Measurements from ENCODE around the gene RYR2.

Gene RYR2

DNA sequence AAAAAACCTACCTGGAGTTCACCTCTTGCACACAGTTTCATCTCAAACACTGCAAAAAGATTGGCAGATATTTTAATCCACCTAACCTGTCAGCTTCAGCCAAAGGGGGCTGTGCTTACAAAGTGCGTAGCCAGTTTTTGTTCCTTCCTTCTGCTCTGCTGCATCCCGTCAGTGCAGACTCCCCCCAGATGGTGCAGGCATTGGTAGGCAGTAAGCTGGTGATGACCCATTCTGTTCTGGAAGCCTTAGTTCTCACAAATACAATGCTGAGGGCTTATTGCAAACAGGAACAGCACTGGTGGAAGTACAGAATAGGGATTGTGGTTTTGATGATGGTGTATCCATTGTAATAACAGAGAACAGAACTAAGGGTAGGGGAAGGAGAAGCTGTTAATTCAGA is 239.5 kb downstream of the RYR2 start:
- no CpG with 5 or more reads among the region's 2 CpGs for WGBS (ENCODE audit: extremely low coverage, insufficient coverage, insufficient read length)
- H3K27me3 ChIP-seq (ENCODE audit: insufficient read depth, low read length) = no peaks in the 10 kb centered on the region
- H2AFZ ChIP-seq (ENCODE audit: insufficient read depth, low read length, poor library complexity) = no peak overlapping the region
- no peaks in the 10 kb centered on the region for H3K79me1 ChIP-seq (ENCODE audit: low read length)
- H3K27ac ChIP-seq (ENCODE audit: low read depth, low read length) = no peak overlapping the region
- no peak overlapping the region for H3K4me3 ChIP-seq (ENCODE audit: low read depth, low read length)
- H2BK120ac ChIP-seq (ENCODE audit: insufficient read depth, low read length, poor library complexity) = no peak overlapping the region
- H3K9ac ChIP-seq (ENCODE audit: low read length) = no peak overlapping the region
- H4K8ac ChIP-seq (ENCODE audit: low read depth, low read length) = no peak overlapping the region
- no peak overlapping the region for H3K18ac ChIP-seq (ENCODE audit: low read length)
- no peak for DNase-seq
- no peaks in the 10 kb centered on the region for H3K4me1 ChIP-seq (ENCODE audit: control insufficient read depth in 1 of 2, insufficient read depth in 2 of 2, low read length in 2 of 2)
- no peaks in the 10 kb centered on the region for H3K9me3 ChIP-seq (ENCODE audit: insufficient read depth, low read depth, low read length)
- no peaks in the 10 kb centered on the region for H3K79me2 ChIP-seq (ENCODE audit: control insufficient read depth, insufficient read depth, low read length, poor library complexity)
- no peak overlapping the region for H4K12ac ChIP-seq (ENCODE audit: low read depth, low read length)
- H3K36me3 ChIP-seq (ENCODE audit: control insufficient read depth in 1 of 2, insufficient read depth in 2 of 2, low read length in 2 of 2) = no peaks in the 10 kb centered on the region
- no peak overlapping the region for H3K4ac ChIP-seq (ENCODE audit: low read depth, low read length)
- H2BK5ac ChIP-seq (ENCODE audit: low read depth, low read length, poor library complexity) = no peak overlapping the region
- no peak overlapping the region for H3K23ac ChIP-seq (ENCODE audit: low read length)
- no peak overlapping the region for H2AK5ac ChIP-seq (ENCODE audit: low read length)
- no peak overlapping the region for H4K91ac ChIP-seq (ENCODE audit: low read depth, low read length)
- H2BK12ac ChIP-seq (ENCODE audit: low read length) = no peak overlapping the region
- H3K4me2 ChIP-seq (ENCODE audit: low read length) = no peak overlapping the region
- no peak overlapping the region for H3K14ac ChIP-seq (ENCODE audit: low read length)

DNA sequence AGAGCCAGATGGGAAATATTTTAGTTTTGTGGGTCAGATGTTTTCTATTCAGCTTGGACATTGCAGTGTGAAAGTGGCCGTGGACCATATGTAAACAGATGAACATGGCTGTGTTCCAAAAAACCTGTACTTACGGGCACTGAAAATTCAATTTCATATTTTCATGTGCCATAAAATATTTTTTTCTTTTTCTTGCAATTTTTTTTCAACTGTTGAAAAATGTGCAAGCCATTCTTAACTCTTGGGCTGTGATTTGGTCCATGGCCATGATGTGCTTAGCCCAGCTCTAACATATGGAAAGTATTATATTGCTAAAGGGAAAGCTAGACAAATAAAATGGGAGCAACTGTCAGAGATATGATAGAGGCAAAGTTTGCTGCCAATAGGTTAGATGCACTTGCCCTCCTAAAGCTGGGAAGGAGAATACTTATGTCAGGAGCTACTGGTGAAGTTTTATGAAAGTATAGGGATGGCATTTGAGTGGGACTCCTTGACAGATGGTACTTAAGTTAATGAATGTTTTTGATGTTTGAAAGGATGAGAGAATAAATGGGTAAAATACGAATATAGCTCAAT is 240.3 kb downstream of the RYR2 start:
- no peak overlapping the region for H2AFZ ChIP-seq (ENCODE audit: insufficient read depth, low read length, poor library complexity)
- no peak overlapping the region for H3K4me3 ChIP-seq (ENCODE audit: low read depth, low read length)
- no peak overlapping the region for H3K4ac ChIP-seq (ENCODE audit: low read depth, low read length)
- H3K9me3 ChIP-seq (ENCODE audit: insufficient read depth, low read depth, low read length) = no peaks in the 10 kb centered on the region
- no peak overlapping the region for H4K8ac ChIP-seq (ENCODE audit: low read depth, low read length)
- no peak overlapping the region for H4K91ac ChIP-seq (ENCODE audit: low read depth, low read length)
- no peaks in the 10 kb centered on the region for H3K4me1 ChIP-seq (ENCODE audit: control insufficient read depth in 1 of 2, insufficient read depth in 2 of 2, low read length in 2 of 2)
- no peak for DNase-seq
- no peaks in the 10 kb centered on the region for H3K36me3 ChIP-seq (ENCODE audit: control insufficient read depth in 1 of 2, insufficient read depth in 2 of 2, low read length in 2 of 2)
- 100% methylated on average over 1 of the region's 3 CpGs for WGBS (ENCODE audit: extremely low coverage, insufficient coverage, insufficient read length)
- H2AK5ac ChIP-seq (ENCODE audit: low read length) = no peak overlapping the region
- no peak overlapping the region for H3K27ac ChIP-seq (ENCODE audit: low read depth, low read length)
- H3K27me3 ChIP-seq (ENCODE audit: insufficient read depth, low read length) = no peaks in the 10 kb centered on the region
- H3K14ac ChIP-seq (ENCODE audit: low read length) = no peak overlapping the region
- no peak overlapping the region for H3K23ac ChIP-seq (ENCODE audit: low read length)
- no peaks in the 10 kb centered on the region for H3K79me2 ChIP-seq (ENCODE audit: control insufficient read depth, insufficient read depth, low read length, poor library complexity)
- H3K9ac ChIP-seq (ENCODE audit: low read length) = no peak overlapping the region
- H3K79me1 ChIP-seq (ENCODE audit: low read length) = no peaks in the 10 kb centered on the region
- no peak overlapping the region for H3K18ac ChIP-seq (ENCODE audit: low read length)
- H2BK12ac ChIP-seq (ENCODE audit: low read length) = no peak overlapping the region
- no peak overlapping the region for H2BK5ac ChIP-seq (ENCODE audit: low read depth, low read length, poor library complexity)
- H3K4me2 ChIP-seq (ENCODE audit: low read length) = no peak overlapping the region
- no peak overlapping the region for H2BK120ac ChIP-seq (ENCODE audit: insufficient read depth, low read length, poor library complexity)
- no peak overlapping the region for H4K12ac ChIP-seq (ENCODE audit: low read depth, low read length)

DNA sequence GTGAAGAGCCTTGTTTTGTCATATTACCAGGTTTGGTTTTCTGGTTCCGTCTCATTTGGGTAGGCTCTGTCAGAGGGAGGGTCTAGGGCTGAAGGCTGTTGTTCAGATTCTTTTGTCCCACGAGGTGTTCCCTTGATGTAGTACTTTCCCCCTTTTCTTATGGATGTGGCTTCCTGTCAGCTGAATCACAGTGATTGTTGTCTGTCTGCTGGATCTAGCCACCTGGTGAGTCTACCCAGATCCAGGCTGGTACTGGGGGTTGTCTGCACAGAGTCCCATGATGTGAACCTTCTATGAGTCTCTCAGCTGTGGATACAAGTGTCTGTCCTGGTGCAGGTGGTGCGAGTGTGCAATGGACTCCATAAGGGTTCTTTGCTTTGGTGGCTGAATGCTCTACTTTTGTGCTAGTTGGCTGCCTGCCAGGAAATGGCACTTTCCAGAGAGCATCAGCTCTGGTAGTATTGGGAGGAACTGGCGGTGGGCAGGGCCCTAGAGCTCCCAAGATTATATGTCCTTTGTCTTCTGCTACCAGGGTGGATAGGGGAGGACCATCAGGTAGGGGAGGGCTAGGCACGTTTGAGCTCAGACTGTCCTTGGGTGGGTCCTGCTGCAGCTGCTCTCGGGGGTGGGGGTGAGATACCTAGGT is 246.0 kb downstream of the RYR2 start:
- H2BK5ac ChIP-seq (ENCODE audit: low read depth, low read length, poor library complexity) = no peak overlapping the region

DNA sequence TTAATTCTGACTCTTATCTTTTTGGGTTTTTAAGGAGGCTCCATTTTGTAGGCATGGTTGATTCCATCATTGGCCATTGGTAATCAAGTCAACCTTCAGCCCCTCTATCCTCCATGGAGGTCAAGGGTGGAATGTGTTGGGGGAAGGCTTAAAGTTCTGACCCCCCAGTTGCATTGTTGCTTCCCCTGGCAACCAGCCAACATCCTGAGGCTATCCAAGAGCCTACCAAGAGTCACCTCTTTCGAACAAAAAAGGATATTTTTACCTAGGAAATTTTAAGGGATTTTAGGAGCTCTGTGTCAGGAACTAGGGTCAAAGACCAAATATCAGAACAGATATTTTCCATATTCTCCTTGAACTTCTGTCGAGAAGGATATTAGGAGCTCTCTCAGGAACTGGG is 251.8 kb downstream of the RYR2 start:
- no peaks in the 10 kb centered on the region for H3K9me3 ChIP-seq (ENCODE audit: insufficient read depth, low read depth, low read length)
- WGBS (ENCODE audit: extremely low coverage, insufficient coverage, insufficient read length) = no CpG with 5 or more reads among the region's 2 CpGs

More for the DNA sequence above, 246.0 kb downstream of the RYR2 start:
- H3K23ac ChIP-seq (ENCODE audit: low read length) = no peak overlapping the region
- H2AK5ac ChIP-seq (ENCODE audit: low read length) = no peak overlapping the region
- no peaks in the 10 kb centered on the region for H3K79me2 ChIP-seq (ENCODE audit: control insufficient read depth, insufficient read depth, low read length, poor library complexity)
- H4K91ac ChIP-seq (ENCODE audit: low read depth, low read length) = no peak overlapping the region
- H2AFZ ChIP-seq (ENCODE audit: insufficient read depth, low read length, poor library complexity) = no peak overlapping the region
- WGBS (ENCODE audit: extremely low coverage, insufficient coverage, insufficient read length) = no CpG with 5 or more reads among the region's 6 CpGs
- H3K14ac ChIP-seq (ENCODE audit: low read length) = no peak overlapping the region
- no peaks in the 10 kb centered on the region for H3K27me3 ChIP-seq (ENCODE audit: insufficient read depth, low read length)
- H3K9me3 ChIP-seq (ENCODE audit: insufficient read depth, low read depth, low read length) = no peaks in the 10 kb centered on the region
- H2BK12ac ChIP-seq (ENCODE audit: low read length) = no peak overlapping the region
- H3K4ac ChIP-seq (ENCODE audit: low read depth, low read length) = no peak overlapping the region
- H4K8ac ChIP-seq (ENCODE audit: low read depth, low read length) = no peak overlapping the region
- H3K4me1 ChIP-seq (ENCODE audit: control insufficient read depth in 1 of 2, insufficient read depth in 2 of 2, low read length in 2 of 2) = peaks cover 3 to 6% of the 10 kb centered on the region in 2 experiments
- no peaks in the 10 kb centered on the region for H3K79me1 ChIP-seq (ENCODE audit: low read length)
- no peak overlapping the region for H3K4me3 ChIP-seq (ENCODE audit: low read depth, low read length)
- H2BK120ac ChIP-seq (ENCODE audit: insufficient read depth, low read length, poor library complexity) = no peak overlapping the region
- no peak overlapping the region for H4K12ac ChIP-seq (ENCODE audit: low read depth, low read length)
- H3K4me2 ChIP-seq (ENCODE audit: low read length) = no peak overlapping the region
- H3K18ac ChIP-seq (ENCODE audit: low read length) = no peak overlapping the region
- H3K27ac ChIP-seq (ENCODE audit: low read depth, low read length) = no peak overlapping the region
- no peak overlapping the region for H3K9ac ChIP-seq (ENCODE audit: low read length)
- no peaks in the 10 kb centered on the region for H3K36me3 ChIP-seq (ENCODE audit: control insufficient read depth in 1 of 2, insufficient read depth in 2 of 2, low read length in 2 of 2)
- no peak for DNase-seq

More for the DNA sequence above, 251.8 kb downstream of the RYR2 start:
- Histone ChIP-seq H3K36me3 (ENCODE audit: control insufficient read depth in 1 of 2, insufficient read depth in 2 of 2, low read length in 2 of 2) (no peaks in the 10 kb centered on the region), H3K4me3 (ENCODE audit: low read depth, low read length) (no peak overlapping the region), H4K91ac (ENCODE audit: low read depth, low read length) (no peak overlapping the region), H3K23ac (ENCODE audit: low read length) (no peak overlapping the region), H3K9ac (ENCODE audit: low read length) (no peak overlapping the region), H3K4me1 (ENCODE audit: control insufficient read depth in 1 of 2, insufficient read depth in 2 of 2, low read length in 2 of 2) (no peaks in the 10 kb centered on the region), H2BK120ac (ENCODE audit: insufficient read depth, low read length, poor library complexity) (no peak overlapping the region), H3K4me2 (ENCODE audit: low read length) (no peak overlapping the region), H3K79me2 (ENCODE audit: control insufficient read depth, insufficient read depth, low read length, poor library complexity) (no peaks in the 10 kb centered on the region), H3K14ac (ENCODE audit: low read length) (no peak overlapping the region), H2AFZ (ENCODE audit: insufficient read depth, low read length, poor library complexity) (no peak overlapping the region), H3K27ac (ENCODE audit: low read depth, low read length) (no peak overlapping the region), H4K8ac (ENCODE audit: low read depth, low read length) (no peak overlapping the region), H2BK12ac (ENCODE audit: low read length) (no peak overlapping the region), H2BK5ac (ENCODE audit: low read depth, low read length, poor library complexity) (no peak overlapping the region), H3K27me3 (ENCODE audit: insufficient read depth, low read length) (no peaks in the 10 kb centered on the region), H3K79me1 (ENCODE audit: low read length) (no peaks in the 10 kb centered on the region), H3K4ac (ENCODE audit: low read depth, low read length) (no peak overlapping the region), H3K18ac (ENCODE audit: low read length) (no peak overlapping the region), H2AK5ac (ENCODE audit: low read length) (no peak overlapping the region), H4K12ac (ENCODE audit: low read depth, low read length) (no peak overlapping the region)
- DNase-seq = no peak
